MM.1S (cell line): Measurements from ENCODE around the gene NOG.

Experiments
- DNase-seq: peaks from one replicate; pipeline ENCODE4 v3.0.0-alpha.2; 2015
- H2AFZ ChIP-seq: fragments of 300-600 bp; sonication (generic); 2 replicates; pipeline ENCODE4 v1.6.0; 2016; ENCODE audit warnings: antibody characterized with exemption, low read length
- H3F3A ChIP-seq: fragments of 300-600 bp; sonication (generic); 2 replicates; pipeline ENCODE4 v1.6.1; 2016; ENCODE audit warnings: mild to moderate bottlenecking, antibody characterized with exemption, low read length, moderate library complexity, mixed read lengths; ENCODE audit not compliant: insufficient read depth
- H3K27ac ChIP-seq: fragments of 300-600 bp; sonication (generic); 2 replicates; pipeline ENCODE4 v1.5.1; 2016; ENCODE audit warnings: mild to moderate bottlenecking, low read length
- H3K27me3 ChIP-seq: fragments of 300-600 bp; sonication (generic); replicated peaks from 2 replicates; pipeline ENCODE4 v1.6.0; 2016; ENCODE audit warnings: low read length; ENCODE audit not compliant: insufficient read depth
- H3K36me3 ChIP-seq: fragments of 300-600 bp; sonication (generic); replicated peaks from 2 replicates; pipeline ENCODE4 v1.6.1; 2016; ENCODE audit warnings: mild to moderate bottlenecking, low read length, mixed read lengths; ENCODE audit not compliant: insufficient read depth
- H3K4me1 ChIP-seq: fragments of 300-600 bp; sonication (generic); 2 replicates; pipeline ENCODE4 v1.6.1; 2016; ENCODE audit warnings: low read length, mixed read lengths
- H3K4me2 ChIP-seq: fragments of 300-600 bp; sonication (generic); 2 replicates; pipeline ENCODE4 v1.6.0; 2016; ENCODE audit warnings: low read depth, low read length
- H3K4me3 ChIP-seq: fragments of 300-600 bp; sonication (generic); 2 replicates; pipeline ENCODE4 v1.5.1; 2016; ENCODE audit warnings: low read length, mixed read lengths
- H3K79me2 ChIP-seq: fragments of 300-600 bp; sonication (generic); 2 replicates; pipeline ENCODE4 v1.6.1; 2016; ENCODE audit warnings: mixed run types, low read length, mixed read lengths
- H3K9ac ChIP-seq: fragments of 300-600 bp; sonication (generic); 2 replicates; pipeline ENCODE4 v1.6.1; 2016; ENCODE audit warnings: low read length, mixed read lengths
- H3K9me2 ChIP-seq: fragments of 300-600 bp; sonication (generic); replicated peaks from 2 replicates; pipeline ENCODE4 v1.6.1; 2016; ENCODE audit warnings: mild to moderate bottlenecking, low read length, mixed read lengths; ENCODE audit not compliant: insufficient read depth
- H3K9me3 ChIP-seq: fragments of 300-600 bp; sonication (generic); replicated peaks from 2 replicates; pipeline ENCODE4 v1.6.1; 2016; ENCODE audit warnings: mild to moderate bottlenecking, low read length, mixed read lengths; ENCODE audit not compliant: insufficient read depth
- H4K20me1 ChIP-seq: fragments of 300-600 bp; sonication (generic); 2 replicates; pipeline ENCODE4 v1.6.1; 2016; ENCODE audit warnings: mild to moderate bottlenecking, low read length, moderate library complexity, mixed read lengths; ENCODE audit not compliant: insufficient read depth
- EZH2 ChIP-seq: fragments of 300-600 bp; sonication (generic); optimal IDR thresholded peaks from 2 replicates; pipeline ENCODE3; 2017; ENCODE audit warnings: low read depth, mild to moderate bottlenecking, antibody characterized with exemption, low read length, mixed read lengths
- EZH2phosphoT487 ChIP-seq: fragments of 300-600 bp; sonication (generic); IDR thresholded peaks from 2 replicates; pipeline ENCODE4 v1.6.1; 2018; ENCODE audit warnings: antibody characterized with exemption, low read length
- TF ChIP-seq, protein P1 (sequence below): fragments of 300-600 bp; sonication (generic); IDR thresholded peaks from 2 replicates; pipeline ENCODE4 v1.5.1; 2016; ENCODE audit warnings: antibody characterized with exemption, low read length, mixed read lengths

The NOG gene

DNA sequence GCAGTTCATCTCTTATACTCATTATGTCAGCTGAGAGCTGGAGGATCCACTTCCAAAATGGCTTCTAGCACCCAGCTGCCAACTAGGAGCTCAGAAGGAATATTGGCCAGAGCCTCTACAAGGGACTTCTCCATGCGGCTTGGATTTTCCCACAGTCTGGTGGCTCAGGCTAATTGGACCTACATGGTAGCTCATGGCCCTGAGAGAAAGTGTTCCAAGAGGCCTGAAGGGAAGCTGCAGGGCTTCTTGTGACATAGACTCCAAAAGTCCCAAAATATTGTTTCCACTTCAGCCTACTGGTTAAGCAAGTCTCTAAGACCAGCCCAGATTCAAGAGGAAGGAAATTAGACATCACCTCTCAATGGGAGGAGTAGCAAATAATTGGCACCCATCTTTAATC, 6.8 kb downstream of the NOG start:
- H3K4me2 ChIP-seq = no peak overlapping the region
- peaks cover 23% of the 10 kb centered on the region for H3K27me3 ChIP-seq
- no peaks in the 10 kb centered on the region for H3K9me2 ChIP-seq
- no peaks in the 10 kb centered on the region for H3K9me3 ChIP-seq
- H3K4me1 ChIP-seq = peaks cover 12% of the 10 kb centered on the region; the same call in 1 of the 2 replicates
- H3F3A ChIP-seq = no peaks in the 10 kb centered on the region
- H2AFZ ChIP-seq = no peak overlapping the region
- H3K36me3 ChIP-seq = no peaks in the 10 kb centered on the region
- no peak overlapping the region for H3K27ac ChIP-seq
- DNase-seq = no peak
- no peak overlapping the region for H3K9ac ChIP-seq
- no peak overlapping the region for H3K4me3 ChIP-seq
- TF ChIP-seq, protein P1, sequence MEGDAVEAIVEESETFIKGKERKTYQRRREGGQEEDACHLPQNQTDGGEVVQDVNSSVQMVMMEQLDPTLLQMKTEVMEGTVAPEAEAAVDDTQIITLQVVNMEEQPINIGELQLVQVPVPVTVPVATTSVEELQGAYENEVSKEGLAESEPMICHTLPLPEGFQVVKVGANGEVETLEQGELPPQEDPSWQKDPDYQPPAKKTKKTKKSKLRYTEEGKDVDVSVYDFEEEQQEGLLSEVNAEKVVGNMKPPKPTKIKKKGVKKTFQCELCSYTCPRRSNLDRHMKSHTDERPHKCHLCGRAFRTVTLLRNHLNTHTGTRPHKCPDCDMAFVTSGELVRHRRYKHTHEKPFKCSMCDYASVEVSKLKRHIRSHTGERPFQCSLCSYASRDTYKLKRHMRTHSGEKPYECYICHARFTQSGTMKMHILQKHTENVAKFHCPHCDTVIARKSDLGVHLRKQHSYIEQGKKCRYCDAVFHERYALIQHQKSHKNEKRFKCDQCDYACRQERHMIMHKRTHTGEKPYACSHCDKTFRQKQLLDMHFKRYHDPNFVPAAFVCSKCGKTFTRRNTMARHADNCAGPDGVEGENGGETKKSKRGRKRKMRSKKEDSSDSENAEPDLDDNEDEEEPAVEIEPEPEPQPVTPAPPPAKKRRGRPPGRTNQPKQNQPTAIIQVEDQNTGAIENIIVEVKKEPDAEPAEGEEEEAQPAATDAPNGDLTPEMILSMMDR = no peak
- no peak for TF ChIP-seq EZH2phosphoT487
- no peak for TF ChIP-seq EZH2
- no peaks in the 10 kb centered on the region for H4K20me1 ChIP-seq
- no peaks in the 10 kb centered on the region for H3K79me2 ChIP-seq

DNA sequence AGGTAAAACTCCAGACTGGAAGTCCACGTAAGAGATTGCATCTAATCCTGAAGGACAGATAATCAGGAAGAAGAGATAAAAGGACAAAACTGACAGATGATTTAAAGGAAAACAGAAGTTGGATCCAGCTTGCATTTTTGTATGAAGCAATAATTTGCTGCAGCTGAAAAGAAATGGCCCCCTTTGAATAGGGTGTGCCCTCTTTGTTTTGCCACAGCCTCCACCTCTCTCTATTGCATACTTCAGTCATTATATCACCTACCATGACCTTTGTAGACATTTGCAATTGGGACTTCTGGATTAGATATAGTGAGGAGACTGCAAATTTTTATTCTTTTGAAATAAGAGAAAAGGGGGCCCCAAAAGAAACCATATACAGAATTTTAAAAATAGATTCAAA, 8.1 kb downstream of the NOG start:
- 0 out of 2 replicates have a peak, but pooled peaks cover 4% of the 10 kb centered on the region for H3K4me1 ChIP-seq

DNA sequence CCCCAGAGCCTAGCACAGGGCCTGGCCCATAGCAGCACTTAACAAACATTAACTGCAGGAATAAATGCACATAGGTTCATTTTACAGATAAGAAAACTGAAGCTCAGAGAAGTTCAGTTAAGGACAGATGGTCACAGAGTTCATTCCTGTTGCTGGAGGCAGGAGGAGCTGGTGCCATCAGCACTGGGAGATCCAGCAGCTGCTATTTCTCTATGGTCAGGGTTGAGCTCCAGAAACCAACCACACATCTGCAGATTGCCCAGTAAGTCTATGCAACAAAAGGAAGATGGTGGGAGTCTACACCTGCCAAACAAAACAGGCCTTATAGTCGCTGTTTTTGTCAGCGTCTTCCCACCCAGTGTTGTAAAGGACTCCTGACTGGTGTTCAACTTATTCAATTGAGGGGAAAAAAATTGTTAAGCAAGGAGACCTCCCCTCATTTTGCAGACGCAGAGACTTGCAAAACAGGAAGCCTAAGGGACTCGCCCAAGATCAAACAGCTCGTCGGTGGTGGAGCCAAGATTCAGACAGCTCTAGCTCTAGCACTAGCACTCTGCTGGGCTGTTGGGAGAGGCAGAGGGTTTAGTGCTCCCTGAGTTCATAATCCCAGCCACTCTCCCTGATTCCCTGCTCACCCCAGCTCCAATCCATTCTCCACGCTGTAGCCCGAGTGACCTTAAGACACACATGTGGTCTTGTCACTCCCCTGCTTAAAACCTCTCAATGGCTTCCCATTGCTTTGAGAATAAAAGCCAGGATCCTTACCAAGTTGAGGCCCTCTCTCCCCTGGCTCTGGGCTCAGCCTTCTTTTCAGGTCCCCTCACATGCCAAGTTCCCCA, 9.0 kb downstream of the NOG start:
- TF ChIP-seq, protein P1 = no peak
- TF ChIP-seq EZH2phosphoT487 = no peak
- TF ChIP-seq EZH2 = no peak
- H3K4me1 ChIP-seq = no peaks in the 10 kb centered on the region
- H3K9me2 ChIP-seq = no peaks in the 10 kb centered on the region

More for the DNA sequence above, 8.1 kb downstream of the NOG start:
- Histone ChIP-seq H3K27me3 (peaks cover 13% of the 10 kb centered on the region), H3F3A (no peaks in the 10 kb centered on the region), H3K9me3 (no peaks in the 10 kb centered on the region), H2AFZ (no peak overlapping the region), H3K4me2 (no peak overlapping the region), H3K36me3 (no peaks in the 10 kb centered on the region), H3K9ac (no peak overlapping the region), H3K27ac (no peak overlapping the region), H3K4me3 (no peak overlapping the region), H3K9me2 (no peaks in the 10 kb centered on the region), H4K20me1 (no peaks in the 10 kb centered on the region), H3K79me2 (no peaks in the 10 kb centered on the region)
- TF ChIP-seq, protein P1 = no peak
- no peak for TF ChIP-seq EZH2phosphoT487
- TF ChIP-seq EZH2 = no peak
- no peak for DNase-seq

More for the DNA sequence above, 9.0 kb downstream of the NOG start:
- H3K27me3 ChIP-seq = peaks cover 6% of the 10 kb centered on the region; the same call in 1 of the 2 replicates
- no peak overlapping the region for H2AFZ ChIP-seq
- H3K9ac ChIP-seq = no peak overlapping the region
- H3K36me3 ChIP-seq = no peaks in the 10 kb centered on the region
- H4K20me1 ChIP-seq = no peaks in the 10 kb centered on the region
- H3K9me3 ChIP-seq = no peaks in the 10 kb centered on the region
- DNase-seq = no peak
- no peak overlapping the region for H3K4me3 ChIP-seq
- H3K4me2 ChIP-seq = no peak overlapping the region
- no peaks in the 10 kb centered on the region for H3K79me2 ChIP-seq
- no peak overlapping the region for H3K27ac ChIP-seq
- H3F3A ChIP-seq = no peaks in the 10 kb centered on the region
